GM12878 (cell line): ENCODE measurements around the gene DZANK1. TPM values are rescaled to one million over a fixed set of nuclear protein-coding genes. Genes with fewer than 3 reads are reported as not detected.
A peak's percentile ranks its signal among the peaks of the same experiment; 100 is the strongest.

Experiments used
- ATAC-seq: fragments of 200-7000 bp; cut with Tn5 transposase; 3 replicates; pipeline ENCODE4 v1.9.1; 2020; ENCODE audit warnings: mild to moderate bottlenecking, moderate library complexity
- BruUV-seq: library from RNA; stranded (reverse); fragments of 400-500 nt; replicated peaks from 2 replicates; lab custom pipeline; 2021; lab: Mats Ljungman, UMichigan
- CTCF ChIA-PET: fragments of 300-600 bp; sonication (Branson Sonifier 250); formaldehyde crosslinking; extraction: SDS; loops from one replicate; lab custom pipeline; 2021; ENCODE audit warnings: inconsistent platforms; lab: Yijun Ruan, JAX
- POLR2A ChIA-PET: fragments of 350-600 bp; formaldehyde crosslinking; extraction: SDS; loops from one replicate; lab custom pipeline; 2021; ENCODE audit warnings: inconsistent platforms; lab: Charles Lee
- RAD21 ChIA-PET: fragments of 300-600 bp; sonication (Branson Sonifier 250); formaldehyde crosslinking; loops from one replicate; lab custom pipeline; 2023; ENCODE audit warnings: antibody characterized with exemption; ENCODE audit not compliant: unreplicated experiment; lab: Charles Lee
- SMC1A ChIA-PET: fragments of 300-600 bp; sonication (Branson Sonifier 250); formaldehyde crosslinking; loops from one replicate; lab custom pipeline; 2023; ENCODE audit not compliant: unreplicated experiment, uncharacterized antibody; lab: Charles Lee
- DNase-seq: peaks from one replicate; pipeline ENCODE4 v3.0.0-alpha.2; 2011; ENCODE audit warnings: low read depth, low spot score
- FAIRE-seq: peaks from 3 replicates; lab custom pipeline; 2011; peaks lifted over from hg19 to GRCh38; lab: Jason Lieb, UNC
- H2AFZ ChIP-seq: 2 replicates; pipeline ENCODE4 v1.6.0; 2011; ENCODE audit warnings: low read depth, low read length, control low read depth; ENCODE audit not compliant: control insufficient read depth
- H3K27ac ChIP-seq: 2 replicates; pipeline ENCODE4 v1.5.1; 2011; ENCODE audit warnings: control low read depth; ENCODE audit not compliant: control insufficient read depth, insufficient read depth
- H3K27me3 ChIP-seq, 2 experiments: replicated peaks in 1 of 2; 2 replicates each; pipeline versions ENCODE4 v1.6.0 to v1.6.1; 2011; ENCODE audit warnings: low read length in 1 of 2; ENCODE audit not compliant: control insufficient read depth in 2 of 2, insufficient read depth in 2 of 2
- H3K36me3 ChIP-seq, 2 experiments: 2 replicates each; pipeline ENCODE4 v1.5.1; 2011; ENCODE audit warnings: low read length in 1 of 2; ENCODE audit not compliant: control insufficient read depth in 2 of 2, insufficient read depth in 2 of 2
- H3K4me1 ChIP-seq: 2 replicates; pipeline ENCODE4 v1.6.1; 2011; ENCODE audit warnings: mild to moderate bottlenecking, low read length, moderate library complexity, mixed read lengths; ENCODE audit not compliant: control insufficient read depth, insufficient read depth
- H3K4me2 ChIP-seq: 2 replicates; pipeline ENCODE4 v1.6.0; 2011; ENCODE audit warnings: control low read depth; ENCODE audit not compliant: control insufficient read depth, insufficient read depth
- H3K4me3 ChIP-seq: fragments of 200-600 bp; sonication (generic); 2 replicates; pipeline ENCODE4 v1.5.1; 2016
- H3K79me2 ChIP-seq: 2 replicates; pipeline ENCODE4 v1.6.0; 2011; ENCODE audit warnings: low read length; ENCODE audit not compliant: control insufficient read depth, insufficient read depth
- H3K9ac ChIP-seq: 2 replicates; pipeline ENCODE4 v1.8.0; 2011; ENCODE audit warnings: low read length, control low read depth, mixed read lengths; ENCODE audit not compliant: control insufficient read depth, insufficient read depth
- H3K9me3 ChIP-seq: replicated peaks from 3 replicates; pipeline ENCODE4 v1.5.1; 2011; ENCODE audit warnings: mild to moderate bottlenecking, low read length; ENCODE audit not compliant: control insufficient read depth, insufficient read depth
- H4K20me1 ChIP-seq: 2 replicates; pipeline ENCODE4 v1.6.0; 2011; ENCODE audit not compliant: control insufficient read depth, insufficient read depth
- BHLHE40 ChIP-seq, 2 experiments: fragments of 450-650 bp in 1 of 2; IDR thresholded peaks; 2 replicates each; pipeline ENCODE4 v1.6.1; 2011 to 2017; ENCODE audit warnings: low read depth in 2 of 2, borderline replicate concordance in 1 of 2, improper control_type of control experiment in 1 of 2, low read length in 1 of 2, mild to moderate bottlenecking in 1 of 2
- MEF2B ChIP-seq: fragments of 450-650 bp; IDR thresholded peaks from 2 replicates; pipeline ENCODE4 v1.6.1; 2018; ENCODE audit warnings: mild to moderate bottlenecking, moderate library complexity; ENCODE audit not compliant: partially characterized antibody, poor library complexity, severe bottlenecking
- NR2F1 ChIP-seq: fragments of 450-650 bp; conservative IDR thresholded peaks from 2 replicates; pipeline ENCODE4 v1.6.1; 2017; ENCODE audit warnings: mild to moderate bottlenecking
- PAX5 ChIP-seq: IDR thresholded peaks from 2 replicates; pipeline ENCODE4 v1.6.1; 2011; ENCODE audit warnings: low read depth, low read length, borderline replicate concordance
- SP1 ChIP-seq: IDR thresholded peaks from one replicate; pipeline ENCODE4 v1.6.1; 2011; ENCODE audit warnings: low read depth, low read length
- SREBF2 ChIP-seq: IDR thresholded peaks from 2 replicates; pipeline ENCODE4 v1.6.1; 2012; ENCODE audit warnings: mild to moderate bottlenecking, low read length
- TCF7 ChIP-seq: IDR thresholded peaks from 2 replicates; pipeline ENCODE4 v1.6.1; 2014; ENCODE audit warnings: antibody characterized with exemption, borderline replicate concordance
- WGBS: methylation state at CpG from one replicate; pipeline ENCODE4 v1.1.6; 2016; ENCODE audit warnings: low lambda C conversion rate; ENCODE audit not compliant: insufficient replicate concordance, insufficient coverage; ENCODE audit errors: missing lambda C conversion rate; 5-methylcytosine and 5-hydroxymethylcytosine counted together
- in situ Hi-C: fragments of 300-500 bp; cut with MboI; formaldehyde crosslinking; loops from 9 replicates; pipeline ENCODE4 v1.14.3; 2018; ENCODE audit warnings: mixed read lengths
- intact Hi-C: fragments of 100-400 bp; cut with micrococcal nuclease; formaldehyde crosslinking; loops from one replicate; pipeline ENCODE4 v1.14.2; 2022; ENCODE audit not compliant: unreplicated experiment
- polyA plus RNA-seq, 11 experiments: library from polyadenylated mRNA; depleted of rRNA in 4 of 11; unstranded in 6 of 11; stranded (reverse) in 5 of 11; fragments of >200 nt; fragmentation: Nextera tagmentation in 4 of 11; fragmentation: Illumina TruSeq in 1 of 11; extraction: Ambion mirVana in 4 of 11; extraction: Trizol in 1 of 11; gene quantifications; 1 replicate in 1 of 11; 2 replicates in 10 of 11; pipeline versions ENCODE4 v1.2.1 to v1.2.3, GENCODE V29; 2011 to 2016; ENCODE audit warnings: inconsistent platforms in 2 of 11, missing spikeins in 2 of 11, low read depth in 1 of 11
- total RNA-seq, 4 experiments: library from RNA; depleted of rRNA in 3 of 4; stranded (reverse); fragments of >200 nt in 3 of 4; fragmentation: Illumina TruSeq in 1 of 4; extraction: Trizol in 1 of 4; gene quantifications; 2 replicates each; pipeline versions ENCODE4 v1.2.1 to v1.2.3, GENCODE V29; 2013 to 2021
- TF ChIP-seq, protein P1 (sequence below): fragments of 450-650 bp; IDR thresholded peaks from 2 replicates; pipeline ENCODE4 v1.6.1; 2018; ENCODE audit warnings: mild to moderate bottlenecking, low read depth, moderate library complexity; ENCODE audit not compliant: partially characterized antibody
- TF ChIP-seq, protein P2 (sequence below): fragments of 150-350 bp; IDR thresholded peaks from 2 replicates; pipeline ENCODE4 v1.6.1; 2016; ENCODE audit warnings: low read depth, low read length
- TF ChIP-seq, protein P3 (sequence below), 3 experiments: IDR thresholded peaks in 2 of 3; conservative IDR thresholded peaks in 1 of 3; 2 replicates each; pipeline ENCODE4 v1.5.1; 2011; ENCODE audit warnings: low read depth in 3 of 3, low read length in 3 of 3, mild to moderate bottlenecking in 3 of 3, control low read depth in 2 of 3, moderate library complexity in 2 of 3, inconsistent platforms in 1 of 3, mixed read lengths in 1 of 3; ENCODE audit not compliant: control insufficient read depth in 2 of 3, insufficient read depth in 1 of 3; ENCODE audit errors: extremely low read depth in 1 of 3
- TF ChIP-seq, protein P4 (sequence below): IDR thresholded peaks from 2 replicates; pipeline ENCODE4 v1.6.1; 2012; ENCODE audit warnings: low read depth, low read length, improper control_type of control experiment

Gene DZANK1
- total and polyA plus RNA-seq, 10 of the 15 experiments (the other 5 are each of a cell fraction or from before 2014, with no cell fraction given), result 3.6 to 12.6 (median 6.5) TPM

DNA sequence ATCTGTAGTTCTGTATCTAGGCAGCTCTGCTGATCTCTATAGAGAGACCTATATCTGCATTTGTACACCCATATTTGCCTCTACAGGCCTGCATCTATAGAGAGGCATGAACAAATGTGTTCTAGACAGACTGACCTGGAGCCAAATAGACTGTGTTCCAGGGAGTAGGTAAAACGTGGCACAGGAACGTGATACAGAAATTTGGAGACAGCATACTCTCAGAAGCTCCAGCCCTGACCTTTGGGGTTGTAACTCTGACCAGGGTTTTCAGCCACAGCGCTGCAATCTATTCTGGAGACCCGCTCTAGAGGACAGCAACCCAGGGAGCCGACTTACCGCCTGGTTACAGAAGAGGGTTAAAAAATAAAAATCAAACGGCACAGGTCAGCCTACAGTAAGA is 29.2 kb upstream of the DZANK1 start:
- Histone ChIP-seq H3K27ac (no peak overlapping the region), H3K4me2 (peak overlapping the region; percentile 1), H3K27me3 (no peaks in the 10 kb centered on the region), H3K9me3 (no peaks in the 10 kb centered on the region)
- RAD21 ChIA-PET, result interaction anchor here (0.7 to 4.0 kb wide), 11 partner anchors 9 to 238 kb away, joined by 3 to 67 read pairs (median 4); partner anchors contain the start of genes DZANK1, POLR3F and SEC23B
- peak; percentile 44 for TF ChIP-seq SP1
- TF ChIP-seq, protein P1, sequence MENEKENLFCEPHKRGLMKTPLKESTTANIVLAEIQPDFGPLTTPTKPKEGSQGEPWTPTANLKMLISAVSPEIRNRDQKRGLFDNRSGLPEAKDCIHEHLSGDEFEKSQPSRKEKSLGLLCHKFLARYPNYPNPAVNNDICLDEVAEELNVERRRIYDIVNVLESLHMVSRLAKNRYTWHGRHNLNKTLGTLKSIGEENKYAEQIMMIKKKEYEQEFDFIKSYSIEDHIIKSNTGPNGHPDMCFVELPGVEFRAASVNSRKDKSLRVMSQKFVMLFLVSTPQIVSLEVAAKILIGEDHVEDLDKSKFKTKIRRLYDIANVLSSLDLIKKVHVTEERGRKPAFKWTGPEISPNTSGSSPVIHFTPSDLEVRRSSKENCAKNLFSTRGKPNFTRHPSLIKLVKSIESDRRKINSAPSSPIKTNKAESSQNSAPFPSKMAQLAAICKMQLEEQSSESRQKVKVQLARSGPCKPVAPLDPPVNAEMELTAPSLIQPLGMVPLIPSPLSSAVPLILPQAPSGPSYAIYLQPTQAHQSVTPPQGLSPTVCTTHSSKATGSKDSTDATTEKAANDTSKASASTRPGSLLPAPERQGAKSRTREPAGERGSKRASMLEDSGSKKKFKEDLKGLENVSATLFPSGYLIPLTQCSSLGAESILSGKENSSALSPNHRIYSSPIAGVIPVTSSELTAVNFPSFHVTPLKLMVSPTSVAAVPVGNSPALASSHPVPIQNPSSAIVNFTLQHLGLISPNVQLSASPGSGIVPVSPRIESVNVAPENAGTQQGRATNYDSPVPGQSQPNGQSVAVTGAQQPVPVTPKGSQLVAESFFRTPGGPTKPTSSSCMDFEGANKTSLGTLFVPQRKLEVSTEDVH, result no peak
- TF ChIP-seq MEF2B, result no peak
- no peak for TF ChIP-seq BHLHE40 (IDR thresholded peaks at IDR 0.05; ENCODE audit: borderline replicate concordance in 1 of 2, low read depth in 2 of 2, low read length in 1 of 2)
- TF ChIP-seq, protein P2, sequence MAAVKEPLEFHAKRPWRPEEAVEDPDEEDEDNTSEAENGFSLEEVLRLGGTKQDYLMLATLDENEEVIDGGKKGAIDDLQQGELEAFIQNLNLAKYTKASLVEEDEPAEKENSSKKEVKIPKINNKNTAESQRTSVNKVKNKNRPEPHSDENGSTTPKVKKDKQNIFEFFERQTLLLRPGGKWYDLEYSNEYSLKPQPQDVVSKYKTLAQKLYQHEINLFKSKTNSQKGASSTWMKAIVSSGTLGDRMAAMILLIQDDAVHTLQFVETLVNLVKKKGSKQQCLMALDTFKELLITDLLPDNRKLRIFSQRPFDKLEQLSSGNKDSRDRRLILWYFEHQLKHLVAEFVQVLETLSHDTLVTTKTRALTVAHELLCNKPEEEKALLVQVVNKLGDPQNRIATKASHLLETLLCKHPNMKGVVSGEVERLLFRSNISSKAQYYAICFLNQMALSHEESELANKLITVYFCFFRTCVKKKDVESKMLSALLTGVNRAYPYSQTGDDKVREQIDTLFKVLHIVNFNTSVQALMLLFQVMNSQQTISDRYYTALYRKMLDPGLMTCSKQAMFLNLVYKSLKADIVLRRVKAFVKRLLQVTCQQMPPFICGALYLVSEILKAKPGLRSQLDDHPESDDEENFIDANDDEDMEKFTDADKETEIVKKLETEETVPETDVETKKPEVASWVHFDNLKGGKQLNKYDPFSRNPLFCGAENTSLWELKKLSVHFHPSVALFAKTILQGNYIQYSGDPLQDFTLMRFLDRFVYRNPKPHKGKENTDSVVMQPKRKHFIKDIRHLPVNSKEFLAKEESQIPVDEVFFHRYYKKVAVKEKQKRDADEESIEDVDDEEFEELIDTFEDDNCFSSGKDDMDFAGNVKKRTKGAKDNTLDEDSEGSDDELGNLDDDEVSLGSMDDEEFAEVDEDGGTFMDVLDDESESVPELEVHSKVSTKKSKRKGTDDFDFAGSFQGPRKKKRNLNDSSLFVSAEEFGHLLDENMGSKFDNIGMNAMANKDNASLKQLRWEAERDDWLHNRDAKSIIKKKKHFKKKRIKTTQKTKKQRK, result no peak
- TF ChIP-seq NR2F1, result peak; percentile 50; the same call in 1 of the 2 replicates
- TF ChIP-seq TCF7, result no peak
- TF ChIP-seq, protein P3, sequence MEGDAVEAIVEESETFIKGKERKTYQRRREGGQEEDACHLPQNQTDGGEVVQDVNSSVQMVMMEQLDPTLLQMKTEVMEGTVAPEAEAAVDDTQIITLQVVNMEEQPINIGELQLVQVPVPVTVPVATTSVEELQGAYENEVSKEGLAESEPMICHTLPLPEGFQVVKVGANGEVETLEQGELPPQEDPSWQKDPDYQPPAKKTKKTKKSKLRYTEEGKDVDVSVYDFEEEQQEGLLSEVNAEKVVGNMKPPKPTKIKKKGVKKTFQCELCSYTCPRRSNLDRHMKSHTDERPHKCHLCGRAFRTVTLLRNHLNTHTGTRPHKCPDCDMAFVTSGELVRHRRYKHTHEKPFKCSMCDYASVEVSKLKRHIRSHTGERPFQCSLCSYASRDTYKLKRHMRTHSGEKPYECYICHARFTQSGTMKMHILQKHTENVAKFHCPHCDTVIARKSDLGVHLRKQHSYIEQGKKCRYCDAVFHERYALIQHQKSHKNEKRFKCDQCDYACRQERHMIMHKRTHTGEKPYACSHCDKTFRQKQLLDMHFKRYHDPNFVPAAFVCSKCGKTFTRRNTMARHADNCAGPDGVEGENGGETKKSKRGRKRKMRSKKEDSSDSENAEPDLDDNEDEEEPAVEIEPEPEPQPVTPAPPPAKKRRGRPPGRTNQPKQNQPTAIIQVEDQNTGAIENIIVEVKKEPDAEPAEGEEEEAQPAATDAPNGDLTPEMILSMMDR (IDR thresholded peaks at IDR 0.05 in 2 of 3, conservative IDR thresholded peaks at IDR 0.05 in 1 of 3; ENCODE audit: control insufficient read depth in 2 of 3, extremely low read depth in 1 of 3, insufficient read depth in 1 of 3, low read depth in 3 of 3, low read length in 3 of 3), result no peak
- no peak for TF ChIP-seq PAX5
- TF ChIP-seq, protein P4, sequence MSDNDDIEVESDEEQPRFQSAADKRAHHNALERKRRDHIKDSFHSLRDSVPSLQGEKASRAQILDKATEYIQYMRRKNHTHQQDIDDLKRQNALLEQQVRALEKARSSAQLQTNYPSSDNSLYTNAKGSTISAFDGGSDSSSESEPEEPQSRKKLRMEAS, result no peak
- TF ChIP-seq SREBF2, result no peak
- TF ChIP-seq, all 136 proteins: peak for 2
- H3K36me3 ChIP-seq, result 0 out of 4 replicates have a peak, but pooled peaks cover 0 to 3% of the 10 kb centered on the region in 2 experiments
- intact Hi-C loops, result loop anchor here (2.0 kb wide), 1 partner anchor 71 kb away; the partner anchor contains the start of gene SMIM26
- POLR2A ChIA-PET, result interaction anchor here (0.6 to 4.7 kb wide), 6 partner anchors 9 to 532 kb away, joined by 3 to 96 read pairs (median 6); partner anchors contain the start of genes DZANK1, POLR3F, SEC23B and ZNF133
- CTCF ChIA-PET, result interaction anchor here (0.7 to 5.2 kb wide), 5 partner anchors 9 to 71 kb away, joined by 3 to 46 read pairs (median 5); partner anchors contain the start of genes DZANK1, POLR3F, SEC23B and SMIM26
- FAIRE-seq, result no peak
- no peak overlapping the region for H3K9ac ChIP-seq
- in situ Hi-C loops, result no loop called here
- no TSS peak for BruUV-seq
- peak; percentile 40 for ATAC-seq
- DNase-seq, result no peak
- WGBS, result 0% methylated on average over 7 of the region's 7 CpGs
- SMC1A ChIA-PET, result interaction anchor here (1.0 to 3.9 kb wide), 6 partner anchors 9 to 75 kb away, joined by 3 to 83 read pairs (median 5); partner anchors contain the start of genes DZANK1, POLR3F and SEC23B
- H2AFZ ChIP-seq, result peak overlapping the region; percentile 0; the same call in 1 of the 2 replicates
- H3K4me3 ChIP-seq, result peak overlapping the region; percentile 73
- no peaks in the 10 kb centered on the region for H3K4me1 ChIP-seq
- no peaks in the 10 kb centered on the region for H4K20me1 ChIP-seq
- H3K79me2 ChIP-seq, result no peaks in the 10 kb centered on the region
